CD14-positive monocyte (primary cell): ENCODE results near the gene BLOC1S3. TPM values are rescaled to one million over a fixed set of nuclear protein-coding genes. Genes with fewer than 3 reads are reported as not detected.
A peak's percentile ranks its signal among the peaks of the same experiment; 100 is the strongest.

Source experiments
- DNase-seq, 3 donors: peaks; one replicate each; pipeline ENCODE4 v3.0.0-alpha.2; 2011 to 2022
- H2AFZ ChIP-seq: 2 replicates; pipeline ENCODE4 v1.6.0; 2012; ENCODE audit warnings: mild to moderate bottlenecking, low read depth, low read length, inconsistent platforms; ENCODE audit not compliant: insufficient read depth, poor library complexity, severe bottlenecking
- H3K27ac ChIP-seq, 2 donors: 1 replicate in 1 of 2; 2 replicates in 1 of 2; pipeline ENCODE4 v1.5.1; 2012 to 2013; ENCODE audit warnings: low read length in 2 of 2, control low read depth in 1 of 2, inconsistent platforms in 1 of 2, low read depth in 1 of 2, mild to moderate bottlenecking in 1 of 2
- H3K27me3 ChIP-seq, 2 donors: one replicate each; pipeline versions ENCODE4 v1.6.0 to v1.6.1; 2011 to 2013; ENCODE audit warnings: low read length in 2 of 2; ENCODE audit not compliant: control insufficient read depth in 2 of 2, insufficient read depth in 2 of 2
- H3K36me3 ChIP-seq, 2 donors: replicated peaks in 1 of 2; 1 replicate in 1 of 2; 2 replicates in 1 of 2; pipeline versions ENCODE4 v1.5.1 to v1.6.1; 2012 to 2013; ENCODE audit warnings: low read length in 2 of 2, control low read depth in 1 of 2, inconsistent platforms in 1 of 2, mild to moderate bottlenecking in 1 of 2; ENCODE audit not compliant: insufficient read depth in 2 of 2, control insufficient read depth in 1 of 2
- H3K4me1 ChIP-seq, 2 donors: 1 replicate in 1 of 2; 2 replicates in 1 of 2; pipeline versions ENCODE4 v1.5.1 to v1.6.1; 2012 to 2013; ENCODE audit warnings: low read length in 2 of 2, control low read depth in 1 of 2, inconsistent platforms in 1 of 2, mild to moderate bottlenecking in 1 of 2, moderate library complexity in 1 of 2; ENCODE audit not compliant: insufficient read depth in 2 of 2, control insufficient read depth in 1 of 2
- H3K4me2 ChIP-seq: replicated peaks from 2 replicates; pipeline ENCODE3; 2012; ENCODE audit warnings: low read length, moderate library complexity, mild to moderate bottlenecking; ENCODE audit not compliant: poor library complexity, severe bottlenecking; ENCODE audit errors: extremely low read depth
- H3K4me3 ChIP-seq, 3 experiments: fragments of 200-600 bp in 1 of 3; sonication (generic) in 1 of 3; replicated peaks in 1 of 3; 1 replicate in 2 of 3; 2 replicates in 1 of 3; pipeline ENCODE4 v1.5.1; 2011 to 2013; ENCODE audit warnings: low read length in 3 of 3, mild to moderate bottlenecking in 3 of 3, control low read depth in 2 of 3, low read depth in 2 of 3, inconsistent platforms in 1 of 3, moderate library complexity in 1 of 3
- H3K79me2 ChIP-seq: 2 replicates; pipeline ENCODE4 v1.6.0; 2012; ENCODE audit warnings: mild to moderate bottlenecking, control low read depth, inconsistent platforms, low read length, moderate library complexity; ENCODE audit not compliant: insufficient read depth
- H3K9ac ChIP-seq: 2 replicates; pipeline ENCODE4 v1.6.0; 2017; ENCODE audit warnings: low read length, mild to moderate bottlenecking; ENCODE audit not compliant: insufficient read depth, poor library complexity, severe bottlenecking
- H3K9me3 ChIP-seq, 2 donors: replicated peaks in 1 of 2; 1 replicate in 1 of 2; 2 replicates in 1 of 2; pipeline versions ENCODE4 v1.5.1 to v1.6.1; 2012 to 2013; ENCODE audit warnings: low read length in 2 of 2, control low read depth in 1 of 2; ENCODE audit not compliant: control insufficient read depth in 1 of 2, insufficient read depth in 1 of 2
- H4K20me1 ChIP-seq: 2 replicates; pipeline ENCODE4 v1.6.0; 2012; ENCODE audit warnings: mild to moderate bottlenecking, low read length, control low read depth, moderate library complexity; ENCODE audit not compliant: insufficient read depth
- H3K27ac Mint-ChIP-seq, 7 donors: one replicate each; pipeline ENCODE4 v1.8.0; 2020; ENCODE audit warnings: mild to moderate bottlenecking in 7 of 7, mixed read lengths in 7 of 7, moderate library complexity in 6 of 7, inconsistent platforms in 2 of 7
- H3K27me3 Mint-ChIP-seq, 3 donors: one replicate each; pipeline ENCODE4 v1.8.0; 2021 to 2022; ENCODE audit warnings: low read depth in 3 of 3, mild to moderate bottlenecking in 3 of 3, mixed read lengths in 3 of 3, moderate library complexity in 3 of 3, inconsistent platforms in 1 of 3
- H3K36me3 Mint-ChIP-seq, 2 donors: one replicate each; pipeline ENCODE4 v1.8.0; 2020; ENCODE audit warnings: mixed read lengths in 2 of 2, inconsistent platforms in 1 of 2, mild to moderate bottlenecking in 1 of 2
- H3K4me1 Mint-ChIP-seq: one replicate; pipeline ENCODE4 v1.8.0; 2020; ENCODE audit warnings: mild to moderate bottlenecking, mixed read lengths
- H3K4me3 Mint-ChIP-seq, 2 donors: one replicate each; pipeline ENCODE4 v1.8.0; 2020; ENCODE audit warnings: mild to moderate bottlenecking in 2 of 2, mixed read lengths in 2 of 2, moderate library complexity in 1 of 2
- H3K9me3 Mint-ChIP-seq, 7 donors: one replicate each; pipeline ENCODE4 v1.8.0; 2020 to 2022; ENCODE audit warnings: mixed read lengths in 7 of 7, mild to moderate bottlenecking in 6 of 7, moderate library complexity in 6 of 7, inconsistent platforms in 2 of 7
- WGBS: methylation state at CpG from one replicate; pipeline ENCODE4 v1.1.5; 2013; ENCODE audit warnings: missing lambda C conversion rate; ENCODE audit not compliant: insufficient coverage; 5-methylcytosine and 5-hydroxymethylcytosine counted together
- intact Hi-C, 2 donors: fragments of 100-400 bp; cut with micrococcal nuclease; formaldehyde crosslinking; loops; one replicate each; pipeline versions ENCODE4 v1.15.0 to v1.15.1; 2023
- polyA plus RNA-seq, 3 donors: library from polyadenylated mRNA; depleted of rRNA in 1 of 3; unstranded in 2 of 3; stranded (reverse) in 1 of 3; fragments of 300-500 nt in 2 of 3; fragments of >200 nt in 1 of 3; fragmentation: Illumina TruSeq in 2 of 3; gene quantifications; 1 replicate in 2 of 3; 2 replicates in 1 of 3; pipeline ENCODE4 v1.2.3, GENCODE V29; 2012 to 2021
- TF ChIP-seq, protein P1 (sequence below): fragments of 200-600 bp; IDR thresholded peaks from one replicate; pipeline ENCODE4 v1.8.0; 2022; ENCODE audit warnings: antibody characterized with exemption, mild to moderate bottlenecking

The BLOC1S3 gene
- polyA plus RNA-seq, 3 donors: 2.9 to 6.7 (median 4.7) TPM

DNA sequence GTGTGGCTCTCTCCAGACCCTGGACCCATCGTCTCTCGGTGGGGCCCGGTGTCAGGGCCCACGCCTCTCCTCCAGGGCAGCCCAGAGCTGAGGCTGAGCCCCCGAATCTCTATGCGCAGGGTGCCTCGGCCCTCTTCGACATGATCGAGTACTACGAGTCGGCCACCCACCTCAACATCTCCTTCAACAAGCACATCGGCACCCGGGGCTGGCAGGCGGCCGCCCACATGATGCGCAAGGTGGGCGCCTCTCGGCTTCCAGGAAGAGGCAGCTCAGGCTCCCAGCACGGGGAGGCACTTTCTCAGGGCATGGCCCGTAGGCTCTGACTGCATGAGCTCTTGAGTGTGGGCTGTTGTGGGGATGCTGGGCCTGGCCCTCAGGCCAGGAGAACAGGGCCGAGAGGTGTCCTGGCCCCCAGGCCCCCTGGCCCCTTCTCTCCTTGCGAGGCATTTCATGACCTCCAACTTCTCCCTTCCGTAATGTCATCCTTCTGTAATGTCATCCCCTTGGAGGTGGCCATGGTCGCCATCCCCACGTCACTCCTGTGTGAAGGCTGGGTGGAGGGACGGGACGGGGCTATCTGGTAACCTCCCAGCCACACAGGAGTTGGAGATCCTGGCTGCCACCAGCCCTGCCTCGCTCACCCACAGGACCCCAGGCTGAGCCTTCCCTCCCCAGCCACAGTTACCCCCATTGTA lies 37.2 kb upstream of the BLOC1S3 start:
- Histone ChIP-seq H3K79me2 (peaks cover 12% of the 10 kb centered on the region), H4K20me1 (peaks cover 20% of the 10 kb centered on the region), H3K27me3 (no peaks in the 10 kb centered on the region), H3K4me1 (no peaks in the 10 kb centered on the region), H2AFZ (no peak overlapping the region), H3K27ac (no peak overlapping the region), H3K4me2 (no peak overlapping the region), H3K9ac (no peak overlapping the region), H3K9me3 (no peaks in the 10 kb centered on the region), H3K36me3 (peaks cover 35 to 45% of the 10 kb centered on the region in 2 donors), H3K4me3 (no peak overlapping the region)
- no peaks in the 10 kb centered on the region for H3K9me3 Mint-ChIP-seq
- peaks cover 21 to 27% of the 10 kb centered on the region in 2 donors for H3K36me3 Mint-ChIP-seq
- no peak for DNase-seq
- H3K27ac Mint-ChIP-seq: peak overlapping the region in 1 of 7 donors; percentile 62
- WGBS: 98% methylated on average over 17 of the region's 28 CpGs
- no peak overlapping the region for H3K4me3 Mint-ChIP-seq
- TF ChIP-seq, protein P1, sequence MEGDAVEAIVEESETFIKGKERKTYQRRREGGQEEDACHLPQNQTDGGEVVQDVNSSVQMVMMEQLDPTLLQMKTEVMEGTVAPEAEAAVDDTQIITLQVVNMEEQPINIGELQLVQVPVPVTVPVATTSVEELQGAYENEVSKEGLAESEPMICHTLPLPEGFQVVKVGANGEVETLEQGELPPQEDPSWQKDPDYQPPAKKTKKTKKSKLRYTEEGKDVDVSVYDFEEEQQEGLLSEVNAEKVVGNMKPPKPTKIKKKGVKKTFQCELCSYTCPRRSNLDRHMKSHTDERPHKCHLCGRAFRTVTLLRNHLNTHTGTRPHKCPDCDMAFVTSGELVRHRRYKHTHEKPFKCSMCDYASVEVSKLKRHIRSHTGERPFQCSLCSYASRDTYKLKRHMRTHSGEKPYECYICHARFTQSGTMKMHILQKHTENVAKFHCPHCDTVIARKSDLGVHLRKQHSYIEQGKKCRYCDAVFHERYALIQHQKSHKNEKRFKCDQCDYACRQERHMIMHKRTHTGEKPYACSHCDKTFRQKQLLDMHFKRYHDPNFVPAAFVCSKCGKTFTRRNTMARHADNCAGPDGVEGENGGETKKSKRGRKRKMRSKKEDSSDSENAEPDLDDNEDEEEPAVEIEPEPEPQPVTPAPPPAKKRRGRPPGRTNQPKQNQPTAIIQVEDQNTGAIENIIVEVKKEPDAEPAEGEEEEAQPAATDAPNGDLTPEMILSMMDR: no peak
- intact Hi-C loops: loop anchor here in 1 of 2 donors (10.0 kb wide), 1 partner anchor 203 kb away; the partner anchor contains the start of gene KLC3
- H3K27me3 Mint-ChIP-seq: no peaks in the 10 kb centered on the region
- peaks cover 4% of the 10 kb centered on the region for H3K4me1 Mint-ChIP-seq

DNA sequence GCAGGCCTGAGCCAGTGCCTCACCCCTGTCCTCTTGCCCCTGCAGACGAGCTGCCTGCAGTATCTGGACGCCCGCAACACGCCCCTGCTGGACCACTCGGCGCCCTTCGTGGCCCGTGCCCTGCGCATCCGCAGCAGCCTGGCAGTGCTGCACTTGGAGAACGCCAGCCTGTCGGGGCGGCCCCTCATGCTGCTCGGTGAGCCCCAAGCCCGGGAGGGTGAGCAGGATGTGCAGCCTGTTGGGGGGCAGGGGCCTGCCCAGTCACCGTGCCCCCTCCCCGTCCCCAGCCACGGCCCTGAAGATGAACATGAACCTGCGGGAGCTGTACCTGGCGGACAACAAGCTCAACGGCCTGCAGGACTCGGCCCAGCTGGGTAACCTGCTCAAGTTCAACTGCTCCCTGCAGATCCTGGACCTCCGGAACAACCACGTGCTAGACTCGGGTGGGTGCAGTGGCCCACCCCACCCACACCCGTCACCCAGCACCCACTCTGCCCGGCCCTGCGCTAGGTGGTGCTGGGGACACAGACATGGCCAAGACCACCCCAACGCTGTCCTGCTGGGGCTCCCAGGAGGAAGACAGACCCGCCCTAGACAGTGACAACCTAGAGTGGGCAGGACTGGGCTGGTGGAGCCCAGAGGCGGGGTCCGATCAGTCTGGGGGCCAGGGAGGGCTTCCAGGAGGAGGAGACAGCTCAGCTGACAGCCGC lies 36.4 kb upstream of the BLOC1S3 start:
- no peak overlapping the region for H3K9ac ChIP-seq

More for the DNA sequence above, 36.4 kb upstream of the BLOC1S3 start:
- no peak overlapping the region for H3K4me3 Mint-ChIP-seq
- DNase-seq: no peak
- Histone ChIP-seq H3K27ac (no peak overlapping the region), H3K4me2 (no peak overlapping the region), H3K79me2 (peaks cover 4% of the 10 kb centered on the region), H3K27me3 (no peaks in the 10 kb centered on the region), H2AFZ (no peak overlapping the region), H3K9me3 (no peaks in the 10 kb centered on the region), H3K4me1 (no peaks in the 10 kb centered on the region), H4K20me1 (peaks cover 11% of the 10 kb centered on the region), H3K36me3 (peaks cover 40 to 45% of the 10 kb centered on the region in 2 donors), H3K4me3 (no peak overlapping the region)
- H3K27me3 Mint-ChIP-seq: no peaks in the 10 kb centered on the region
- no peaks in the 10 kb centered on the region for H3K9me3 Mint-ChIP-seq
- intact Hi-C loops: loop anchor here in 1 of 2 donors (10.0 kb wide), 1 partner anchor 203 kb away; the partner anchor contains the start of gene KLC3
- H3K4me1 Mint-ChIP-seq: no peaks in the 10 kb centered on the region
- TF ChIP-seq, protein P1: no peak
- peaks cover 21 to 30% of the 10 kb centered on the region in 2 donors for H3K36me3 Mint-ChIP-seq
- peak overlapping the region in 1 of 7 donors; percentile 86 for H3K27ac Mint-ChIP-seq
- 97% methylated on average over 33 of the region's 33 CpGs for WGBS
